AG20443 (cell line): ENCODE results near the gene RTL5.
"Not testable (repeated sequence)": the region's sequence is repeated elsewhere in the genome, so short reads cannot be mapped to it uniquely, and the experiment has no call there.

Experiments used
- DNase-seq: peaks from one replicate; pipeline ENCODE4 v3.0.0; 2012; ENCODE audit warnings: low spot score, mixed read lengths

RTL5 gene

GRCh38 chrX:72131317-72132294 lies at the start of gene RTL5:
TSS of gene RTL5 (minus strand) at chrX:72131915.
- peak; percentile 91 for DNase-seq

- no peak for DNase-seq
Measured at GRCh38 chrX:72180539-72180938, 48.8 kb upstream of the RTL5 start.

- no peak for DNase-seq
Measured at GRCh38 chrX:72176981-72177380, 45.3 kb upstream of the RTL5 start.

GRCh38 chrX:72176289-72176688 lies 44.6 kb upstream of the RTL5 start:
- DNase-seq = not testable (repeated sequence)

- DNase-seq = no peak
Measured at GRCh38 chrX:72169008-72169728, 37.5 kb upstream of the RTL5 start.

GRCh38 chrX:72165551-72165950 lies 33.8 kb upstream of the RTL5 start:
- DNase-seq = no peak

- no peak for DNase-seq
Measured at GRCh38 chrX:72159769-72160168, 28.1 kb upstream of the RTL5 start.

- DNase-seq = no peak
Measured at GRCh38 chrX:72158773-72159172, 27.1 kb upstream of the RTL5 start.

GRCh38 chrX:72146527-72146926 lies 14.8 kb upstream of the RTL5 start:
- DNase-seq = no peak

GRCh38 chrX:72145181-72145580 lies 13.5 kb upstream of the RTL5 start:
- DNase-seq = no peak

- no peak for DNase-seq
Measured at GRCh38 chrX:72143609-72143907, 11.8 kb upstream of the RTL5 start.

GRCh38 chrX:72142794-72143608 lies 11.3 kb upstream of the RTL5 start:
- DNase-seq = no peak

GRCh38 chrX:72142094-72142793 lies 10.5 kb upstream of the RTL5 start:
- DNase-seq = no peak

GRCh38 chrX:72141372-72142004 lies 9.8 kb upstream of the RTL5 start:
- no peak for DNase-seq

GRCh38 chrX:72139538-72139937 lies 7.8 kb upstream of the RTL5 start:
- no peak for DNase-seq

GRCh38 chrX:72137846-72138495 lies 6.3 kb upstream of the RTL5 start:
- no peak for DNase-seq

GRCh38 chrX:72133851-72134546 lies 2.3 kb upstream of the RTL5 start:
- no peak for DNase-seq

- DNase-seq = no peak
Measured at GRCh38 chrX:72132456-72132855, 741 bp upstream of the RTL5 start.

GRCh38 chrX:72130762-72131250 lies 909 bp downstream of the RTL5 start:
- DNase-seq = peak; percentile 9

- no peak for DNase-seq
Measured at GRCh38 chrX:72130156-72130761, 1.5 kb downstream of the RTL5 start.
